Stomach (tissue), 4 donors: ENCODE data around the gene ZBTB7A.

Experiments
- EP300 ChIP-seq: sonication (generic); formaldehyde crosslinking; IDR thresholded peaks from one replicate; pipeline ENCODE4 v1.6.1; 2017; ENCODE audit warnings: antibody characterized with exemption
- POLR2A ChIP-seq, 4 donors: fragments of 450-650 bp; IDR thresholded peaks; one replicate each; pipeline ENCODE4 v1.6.1; 2016; ENCODE audit warnings: antibody characterized with exemption in 4 of 4, control low read depth in 2 of 4, mild to moderate bottlenecking in 1 of 4, moderate library complexity in 1 of 4
- POLR2AphosphoS5 ChIP-seq, 3 donors: sonication (generic); formaldehyde crosslinking; IDR thresholded peaks; one replicate each; pipeline ENCODE4 v1.6.1; 2016; ENCODE audit warnings: antibody characterized with exemption in 3 of 3
- TF ChIP-seq, protein P1 (sequence below), 7 experiments: fragments of 450-650 bp in 4 of 7; fragments of 200-600 bp in 3 of 7; sonication (generic) in 3 of 7; IDR thresholded peaks; one replicate each; pipeline ENCODE4 v1.5.1; 2016 to 2019; ENCODE audit warnings: antibody characterized with exemption in 7 of 7, control low read depth in 2 of 7, mild to moderate bottlenecking in 1 of 7

DNA sequence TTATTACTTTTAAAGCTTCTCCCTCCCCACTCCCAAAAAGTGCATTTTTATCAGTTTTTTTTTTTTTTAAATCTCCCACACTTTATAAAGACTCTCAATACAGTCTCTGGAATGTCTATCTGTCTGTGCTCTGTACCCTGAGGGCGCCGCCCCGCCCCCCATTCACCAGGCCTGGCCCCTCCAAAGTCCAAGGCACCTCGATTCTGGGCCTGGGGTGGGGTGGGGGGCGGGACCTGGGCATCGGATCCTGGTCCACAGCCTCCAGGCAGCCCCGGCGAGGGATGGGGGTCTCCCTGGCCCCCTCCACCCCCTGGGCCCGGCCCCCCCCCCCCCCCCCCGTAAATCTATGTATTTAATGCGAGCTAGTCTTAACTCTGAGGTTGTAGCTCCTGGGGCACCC is 23.3 kb downstream of the ZBTB7A start:
- TF ChIP-seq EP300: no peak
- TF ChIP-seq, protein P1, sequence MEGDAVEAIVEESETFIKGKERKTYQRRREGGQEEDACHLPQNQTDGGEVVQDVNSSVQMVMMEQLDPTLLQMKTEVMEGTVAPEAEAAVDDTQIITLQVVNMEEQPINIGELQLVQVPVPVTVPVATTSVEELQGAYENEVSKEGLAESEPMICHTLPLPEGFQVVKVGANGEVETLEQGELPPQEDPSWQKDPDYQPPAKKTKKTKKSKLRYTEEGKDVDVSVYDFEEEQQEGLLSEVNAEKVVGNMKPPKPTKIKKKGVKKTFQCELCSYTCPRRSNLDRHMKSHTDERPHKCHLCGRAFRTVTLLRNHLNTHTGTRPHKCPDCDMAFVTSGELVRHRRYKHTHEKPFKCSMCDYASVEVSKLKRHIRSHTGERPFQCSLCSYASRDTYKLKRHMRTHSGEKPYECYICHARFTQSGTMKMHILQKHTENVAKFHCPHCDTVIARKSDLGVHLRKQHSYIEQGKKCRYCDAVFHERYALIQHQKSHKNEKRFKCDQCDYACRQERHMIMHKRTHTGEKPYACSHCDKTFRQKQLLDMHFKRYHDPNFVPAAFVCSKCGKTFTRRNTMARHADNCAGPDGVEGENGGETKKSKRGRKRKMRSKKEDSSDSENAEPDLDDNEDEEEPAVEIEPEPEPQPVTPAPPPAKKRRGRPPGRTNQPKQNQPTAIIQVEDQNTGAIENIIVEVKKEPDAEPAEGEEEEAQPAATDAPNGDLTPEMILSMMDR (IDR thresholded peaks at IDR 0.05): no peak
- no peak for TF ChIP-seq POLR2AphosphoS5 (IDR thresholded peaks at IDR 0.05)
- no peak for TF ChIP-seq POLR2A (IDR thresholded peaks at IDR 0.05)
